ENCODE data around the gene EPHA4. TPM values are rescaled to one million over a fixed set of nuclear protein-coding genes. Genes with fewer than 3 reads are reported as not detected.
A peak's percentile ranks its signal among the peaks of the same experiment; 100 is the strongest.

The EPHA4 gene
- total RNA-seq, 2 donors from 2014 or later = 8.0 to 13.8 TPM

GRCh38 chr2:221539246-221539645 lies 32.9 kb downstream of the EPHA4 start:
- no peak overlapping the region for H3K27ac Mint-ChIP-seq
- peaks cover 9% of the 10 kb centered on the region for H3K4me1 Mint-ChIP-seq
- no peaks in the 10 kb centered on the region for H3K27me3 Mint-ChIP-seq
- ATAC-seq (replicated peaks) = no peak
- H3K4me3 Mint-ChIP-seq = no peak overlapping the region
- no peaks in the 10 kb centered on the region for H3K36me3 Mint-ChIP-seq (ENCODE audit: low read depth)
- H3K9me3 Mint-ChIP-seq = peaks cover 9% of the 10 kb centered on the region

GRCh38 chr2:221535824-221536223 lies 36.3 kb downstream of the EPHA4 start:
- Mint-ChIP-seq H3K27ac (no peak overlapping the region), H3K4me1 (peaks cover 9% of the 10 kb centered on the region), H3K27me3 (no peaks in the 10 kb centered on the region), H3K4me3 (no peak overlapping the region), H3K36me3 (ENCODE audit: low read depth) (no peaks in the 10 kb centered on the region), H3K9me3 (peaks cover 9% of the 10 kb centered on the region)
- ATAC-seq (replicated peaks) = no peak

GRCh38 chr2:221533299-221533698 lies 38.8 kb downstream of the EPHA4 start:
- H3K9me3 Mint-ChIP-seq = no peaks in the 10 kb centered on the region

GRCh38 chr2:221532641-221533040 lies 39.5 kb downstream of the EPHA4 start:
- H3K4me3 Mint-ChIP-seq = no peak overlapping the region
- no peak overlapping the region for H3K27ac Mint-ChIP-seq
- H3K4me1 Mint-ChIP-seq = peaks cover 25% of the 10 kb centered on the region
- no peaks in the 10 kb centered on the region for H3K9me3 Mint-ChIP-seq
- H3K36me3 Mint-ChIP-seq (ENCODE audit: low read depth) = no peaks in the 10 kb centered on the region
- H3K27me3 Mint-ChIP-seq = no peaks in the 10 kb centered on the region
- no peak for ATAC-seq (replicated peaks)

More at GRCh38 chr2:221533299-221533698, 38.8 kb downstream of the EPHA4 start:
- Mint-ChIP-seq H3K4me3 (no peak overlapping the region), H3K27me3 (no peaks in the 10 kb centered on the region), H3K27ac (no peak overlapping the region), H3K36me3 (ENCODE audit: low read depth) (no peaks in the 10 kb centered on the region), H3K4me1 (peaks cover 19% of the 10 kb centered on the region)
- ATAC-seq (replicated peaks) = no peak

GRCh38 chr2:221530653-221531037 lies 41.5 kb downstream of the EPHA4 start:
- H3K4me3 Mint-ChIP-seq = peak overlapping the region; percentile 88
- H3K9me3 Mint-ChIP-seq = no peaks in the 10 kb centered on the region
- no peaks in the 10 kb centered on the region for H3K27me3 Mint-ChIP-seq
- H3K27ac Mint-ChIP-seq = peak overlapping the region; percentile 93
- no peaks in the 10 kb centered on the region for H3K36me3 Mint-ChIP-seq (ENCODE audit: low read depth)
- H3K4me1 Mint-ChIP-seq = peaks cover 31% of the 10 kb centered on the region
- no peak for ATAC-seq (replicated peaks)

GRCh38 chr2:221529943-221530652 lies 42.0 kb downstream of the EPHA4 start:
- peak; percentile 89 for ATAC-seq (replicated peaks)
- Mint-ChIP-seq H3K36me3 (ENCODE audit: low read depth) (no peaks in the 10 kb centered on the region), H3K4me3 (peak overlapping the region; percentile 88), H3K27me3 (no peaks in the 10 kb centered on the region), H3K9me3 (no peaks in the 10 kb centered on the region), H3K4me1 (peaks cover 31% of the 10 kb centered on the region), H3K27ac (peak overlapping the region; percentile 93)

GRCh38 chr2:221529177-221529942 lies 42.7 kb downstream of the EPHA4 start:
- Mint-ChIP-seq H3K27me3 (no peaks in the 10 kb centered on the region), H3K4me3 (peak overlapping the region; percentile 88), H3K36me3 (ENCODE audit: low read depth) (no peaks in the 10 kb centered on the region), H3K27ac (peak overlapping the region; percentile 93), H3K4me1 (peaks cover 31% of the 10 kb centered on the region), H3K9me3 (no peaks in the 10 kb centered on the region)
- ATAC-seq (replicated peaks) = peak; percentile 67

GRCh38 chr2:221527776-221528309 lies 44.3 kb downstream of the EPHA4 start:
- Mint-ChIP-seq H3K4me3 (peak overlapping the region; percentile 88), H3K36me3 (ENCODE audit: low read depth) (no peaks in the 10 kb centered on the region), H3K27me3 (no peaks in the 10 kb centered on the region), H3K9me3 (no peaks in the 10 kb centered on the region), H3K27ac (peak overlapping the region; percentile 93), H3K4me1 (peaks cover 31% of the 10 kb centered on the region)
- no peak for ATAC-seq (replicated peaks)

- Mint-ChIP-seq H3K4me1 (peaks cover 37% of the 10 kb centered on the region), H3K27ac (no peak overlapping the region), H3K27me3 (no peaks in the 10 kb centered on the region), H3K9me3 (no peaks in the 10 kb centered on the region), H3K4me3 (no peak overlapping the region), H3K36me3 (ENCODE audit: low read depth) (no peaks in the 10 kb centered on the region)
- no peak for ATAC-seq (replicated peaks)
Measured at GRCh38 chr2:221524158-221524557, 47.9 kb downstream of the EPHA4 start.

GRCh38 chr2:221521233-221521845 lies 50.8 kb downstream of the EPHA4 start:
- no peaks in the 10 kb centered on the region for H3K36me3 Mint-ChIP-seq (ENCODE audit: low read depth)
- no peaks in the 10 kb centered on the region for H3K9me3 Mint-ChIP-seq
- ATAC-seq (replicated peaks) = no peak
- H3K4me1 Mint-ChIP-seq = peaks cover 21% of the 10 kb centered on the region
- H3K27me3 Mint-ChIP-seq = no peaks in the 10 kb centered on the region
- H3K27ac Mint-ChIP-seq = no peak overlapping the region
- H3K4me3 Mint-ChIP-seq = no peak overlapping the region

- no peaks in the 10 kb centered on the region for H3K36me3 Mint-ChIP-seq (ENCODE audit: low read depth)
- H3K4me3 Mint-ChIP-seq = no peak overlapping the region
- peak; percentile 15 for ATAC-seq (replicated peaks)
- H3K27me3 Mint-ChIP-seq = no peaks in the 10 kb centered on the region
- no peak overlapping the region for H3K27ac Mint-ChIP-seq
- H3K9me3 Mint-ChIP-seq = no peaks in the 10 kb centered on the region
- H3K4me1 Mint-ChIP-seq = peaks cover 21% of the 10 kb centered on the region
Measured at GRCh38 chr2:221518935-221519625, 53.0 kb downstream of the EPHA4 start.

GRCh38 chr2:221518201-221518934 lies 53.7 kb downstream of the EPHA4 start:
- no peaks in the 10 kb centered on the region for H3K27me3 Mint-ChIP-seq

GRCh38 chr2:221517696-221518151 lies 54.4 kb downstream of the EPHA4 start:
- Mint-ChIP-seq H3K36me3 (ENCODE audit: low read depth) (no peaks in the 10 kb centered on the region), H3K27ac (no peak overlapping the region), H3K4me1 (peaks cover 21% of the 10 kb centered on the region), H3K27me3 (no peaks in the 10 kb centered on the region), H3K9me3 (no peaks in the 10 kb centered on the region), H3K4me3 (no peak overlapping the region)
- ATAC-seq (replicated peaks) = peak; percentile 83

More at GRCh38 chr2:221518201-221518934, 53.7 kb downstream of the EPHA4 start:
- no peak overlapping the region for H3K4me3 Mint-ChIP-seq
- H3K27ac Mint-ChIP-seq = no peak overlapping the region
- no peaks in the 10 kb centered on the region for H3K36me3 Mint-ChIP-seq (ENCODE audit: low read depth)
- ATAC-seq (replicated peaks) = peak; percentile 74
- no peaks in the 10 kb centered on the region for H3K9me3 Mint-ChIP-seq
- peaks cover 21% of the 10 kb centered on the region for H3K4me1 Mint-ChIP-seq

Data from activated T-helper 17 cell treated with anti-CD3 and anti-CD28 coated beads, Interleukin-2, amount 50 U/mL, for 72 hours (primary cell).